Left renal pelvis (tissue), 4 donors: ENCODE data around the gene THSD7A. TPM values are rescaled to one million over a fixed set of nuclear protein-coding genes. Genes with fewer than 3 reads are reported as not detected.
"Not testable (repeated sequence)": the region's sequence is repeated elsewhere in the genome, so short reads cannot be mapped to it uniquely, and the experiment has no call there.

ENCODE experiments used
- DNase-seq, 4 donors: peaks; one replicate each; pipeline ENCODE4 v3.0.0-alpha.2; 2013; ENCODE audit warnings: low read depth in 4 of 4, low spot score in 3 of 4
- polyA plus RNA-seq, 4 donors: library from polyadenylated mRNA; unstranded; fragments of 120-200 nt; gene quantifications; one replicate each; pipeline ENCODE4 v1.2.1, GENCODE V29; 2013; ENCODE audit not compliant: insufficient read length in 4 of 4

THSD7A gene
- polyA plus RNA-seq, 4 donors: 39.1 to 87.2 (median 72.8) TPM

GRCh38 chr7:11471255-11471654 lies 360.7 kb downstream of the THSD7A start:
- no peak for DNase-seq

- peak in 1 of 4 donors; percentile 8 for DNase-seq
These were observed 362.8 kb downstream of the THSD7A start for GRCh38 chr7:11469028-11469745.

- no peak for DNase-seq
These were observed 365.4 kb downstream of the THSD7A start for GRCh38 chr7:11466517-11467105.

GRCh38 chr7:11464624-11465023 lies 367.4 kb downstream of the THSD7A start:
- no peak for DNase-seq

- DNase-seq: no peak
These were observed 370.1 kb downstream of the THSD7A start for GRCh38 chr7:11461946-11462345.

GRCh38 chr7:11458736-11459483 lies 373.1 kb downstream of the THSD7A start:
- DNase-seq: no peak

GRCh38 chr7:11457419-11457818 lies 374.6 kb downstream of the THSD7A start:
- no peak for DNase-seq

GRCh38 chr7:11456574-11456973 lies 375.4 kb downstream of the THSD7A start:
- no peak for DNase-seq

GRCh38 chr7:11452476-11452875 lies 379.5 kb downstream of the THSD7A start:
- DNase-seq: no peak

GRCh38 chr7:11450281-11450680 lies 381.7 kb downstream of the THSD7A start:
- no peak for DNase-seq

- DNase-seq: no peak
These were observed 382.7 kb downstream of the THSD7A start for GRCh38 chr7:11449316-11449715.

GRCh38 chr7:11448323-11448722 lies 383.7 kb downstream of the THSD7A start:
- DNase-seq: no peak

- no peak for DNase-seq
These were observed 384.9 kb downstream of the THSD7A start for GRCh38 chr7:11447106-11447505.

- not testable (repeated sequence) for DNase-seq
These were observed 388.1 kb downstream of the THSD7A start for GRCh38 chr7:11443934-11444333.

- DNase-seq: no peak
These were observed 394.0 kb downstream of the THSD7A start for GRCh38 chr7:11437994-11438393.

- DNase-seq: no peak
These were observed 395.0 kb downstream of the THSD7A start for GRCh38 chr7:11436773-11437524.

GRCh38 chr7:11436316-11436715 lies 395.7 kb downstream of the THSD7A start:
- no peak for DNase-seq

- no peak for DNase-seq
These were observed 397.6 kb downstream of the THSD7A start for GRCh38 chr7:11434366-11434765.

- DNase-seq: no peak
These were observed 401.2 kb downstream of the THSD7A start for GRCh38 chr7:11430841-11431240.

- DNase-seq: no peak
These were observed 401.9 kb downstream of the THSD7A start for GRCh38 chr7:11430112-11430511.
